Measurements from ENCODE around the gene C3orf33. TPM values are rescaled to one million over a fixed set of nuclear protein-coding genes. Genes with fewer than 3 reads are reported as not detected.
A peak's percentile ranks its signal among the peaks of the same experiment; 100 is the strongest.

Gene C3orf33
- total RNA-seq, 1 experiment from 2014 or later, result 2.9 TPM

DNA sequence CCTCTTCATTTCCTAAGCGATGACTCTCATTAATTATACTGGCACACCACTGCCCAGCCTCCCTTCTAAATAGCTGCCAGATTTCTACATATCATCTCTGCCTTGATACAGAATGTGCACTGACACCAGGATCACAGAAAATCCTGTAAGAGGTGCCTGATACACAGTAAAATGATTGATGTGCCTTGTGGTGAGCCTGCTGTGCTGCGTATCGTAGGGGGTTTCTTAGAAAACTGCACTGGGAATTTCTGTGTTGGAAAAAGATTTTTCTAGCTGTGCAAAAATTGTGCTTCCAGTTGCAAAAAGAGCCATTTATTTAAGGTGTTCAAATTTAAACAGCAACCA is 58.2 kb downstream of the C3orf33 start:
- Histone ChIP-seq H2BK15ac (ENCODE audit: low read depth, low read length) (no peak overlapping the region), H3K4ac (ENCODE audit: low read depth, low read length) (no peak overlapping the region), H3K23me2 (ENCODE audit: insufficient read length, low read depth, low read length, poor library complexity, severe bottlenecking) (peaks cover 13% of the 10 kb centered on the region), H4K5ac (ENCODE audit: insufficient read length, low read depth, low read length) (no peak overlapping the region), H2BK5ac (ENCODE audit: insufficient read length, low read length) (no peak overlapping the region), H3K4me2 (ENCODE audit: insufficient read depth, insufficient read length, low read length) (no peak overlapping the region), H3K79me1 (ENCODE audit: insufficient read depth, low read depth, low read length, poor library complexity, severe bottlenecking) (no peaks in the 10 kb centered on the region), H3K9ac (ENCODE audit: extremely low read depth, insufficient read length, low read length) (no peak overlapping the region), H2BK120ac (ENCODE audit: low read depth, low read length, poor library complexity, severe bottlenecking) (no peak overlapping the region), H3K23ac (ENCODE audit: insufficient read length, low read depth, low read length) (no peak overlapping the region), H2AK5ac (ENCODE audit: insufficient read length, low read length) (no peak overlapping the region), H2BK12ac (ENCODE audit: insufficient read length, low read depth, low read length) (peak overlapping the region; percentile 76), H3K56ac (ENCODE audit: insufficient read length, low read depth, low read length) (no peak overlapping the region), H3T11ph (ENCODE audit: low read length) (no peak overlapping the region), H4K8ac (replicated peaks; ENCODE audit: insufficient read length, low read depth, low read length) (no peak overlapping the region), H3K27ac (ENCODE audit: insufficient read length, low read depth, low read length) (no peak overlapping the region), H3K4me1 (ENCODE audit: insufficient read depth, low read length) (peaks cover 7% of the 10 kb centered on the region), H3K27me3 (ENCODE audit: insufficient read depth, low read length) (no peaks in the 10 kb centered on the region), H4K91ac (ENCODE audit: insufficient read length, low read depth, low read length) (no peak overlapping the region), H2AFZ (ENCODE audit: low read length) (no peak overlapping the region), H3K9me3 (ENCODE audit: control insufficient read depth, low read depth, low read length) (no peaks in the 10 kb centered on the region), H4K20me1 (ENCODE audit: control insufficient read depth, insufficient read depth, insufficient read length) (no peaks in the 10 kb centered on the region), H3K18ac (ENCODE audit: insufficient read length, low read depth, low read length) (peak overlapping the region; percentile 40), H3K14ac (ENCODE audit: insufficient read depth, low read length) (no peak overlapping the region; the same call in 1 of the 2 replicates), H2BK20ac (ENCODE audit: low read depth, low read length, poor library complexity, severe bottlenecking) (no peak overlapping the region), H3K79me2 (ENCODE audit: insufficient read depth, low read length) (no peaks in the 10 kb centered on the region)
- Mint-ChIP-seq H3K36me3 (ENCODE audit: insufficient read depth in 1 of 3, low read depth in 3 of 3) (0 out of 7 replicates have a peak, but pooled peaks cover 0 to 1% (median 0%) of the 10 kb centered on the region in 3 experiments), H3K27me3 (ENCODE audit: low read depth) (no peaks in the 10 kb centered on the region), H3K27ac (peak overlapping the region in 2 of 3 experiments; percentile 50 to 67; a peak in 3 of 7 replicates), H3K9me3 (no peaks in the 10 kb centered on the region; a peak in 1 of 5 replicates), H3K4me1 (peaks cover 62 to 65% of the 10 kb centered on the region in 2 experiments), H3K4me3 (peak overlapping the region in 1 of 2 experiments; percentile 64; a peak in 2 of 5 replicates)
- DNase-seq, result no peak
- TF ChIP-seq, protein P1, sequence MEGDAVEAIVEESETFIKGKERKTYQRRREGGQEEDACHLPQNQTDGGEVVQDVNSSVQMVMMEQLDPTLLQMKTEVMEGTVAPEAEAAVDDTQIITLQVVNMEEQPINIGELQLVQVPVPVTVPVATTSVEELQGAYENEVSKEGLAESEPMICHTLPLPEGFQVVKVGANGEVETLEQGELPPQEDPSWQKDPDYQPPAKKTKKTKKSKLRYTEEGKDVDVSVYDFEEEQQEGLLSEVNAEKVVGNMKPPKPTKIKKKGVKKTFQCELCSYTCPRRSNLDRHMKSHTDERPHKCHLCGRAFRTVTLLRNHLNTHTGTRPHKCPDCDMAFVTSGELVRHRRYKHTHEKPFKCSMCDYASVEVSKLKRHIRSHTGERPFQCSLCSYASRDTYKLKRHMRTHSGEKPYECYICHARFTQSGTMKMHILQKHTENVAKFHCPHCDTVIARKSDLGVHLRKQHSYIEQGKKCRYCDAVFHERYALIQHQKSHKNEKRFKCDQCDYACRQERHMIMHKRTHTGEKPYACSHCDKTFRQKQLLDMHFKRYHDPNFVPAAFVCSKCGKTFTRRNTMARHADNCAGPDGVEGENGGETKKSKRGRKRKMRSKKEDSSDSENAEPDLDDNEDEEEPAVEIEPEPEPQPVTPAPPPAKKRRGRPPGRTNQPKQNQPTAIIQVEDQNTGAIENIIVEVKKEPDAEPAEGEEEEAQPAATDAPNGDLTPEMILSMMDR (conservative IDR thresholded peaks at IDR 0.05), result no peak
- no CpG with 5 or more reads among the region's 3 CpGs for WGBS (ENCODE audit: extremely low coverage, insufficient read length, low lambda C conversion rate)
